Fibroblast of the aortic adventitia (primary cell): ENCODE measurements around the gene CAND2. TPM values are rescaled to one million over a fixed set of nuclear protein-coding genes. Genes with fewer than 3 reads are reported as not detected.
"Not testable (repeated sequence)": the region's sequence is repeated elsewhere in the genome, so short reads cannot be mapped to it uniquely, and the experiment has no call there.

Experiments
- DNase-seq: peaks from one replicate; pipeline ENCODE4 v3.0.0-alpha.2; 2010; ENCODE audit warnings: low read depth
- H3K4me3 ChIP-seq: 2 replicates; pipeline ENCODE4 v1.5.1; 2011; ENCODE audit warnings: low read depth, mild to moderate bottlenecking, control low read depth, low read length, moderate library complexity
- CTCF ChIP-seq: IDR thresholded peaks from 2 replicates; pipeline ENCODE4 v1.5.1; 2011; ENCODE audit warnings: mild to moderate bottlenecking, low read length, control low read depth, inconsistent platforms; ENCODE audit not compliant: insufficient read depth
- total RNA-seq: library from RNA; depleted of rRNA; stranded (reverse); fragments of >200 nt; gene quantifications from 2 replicates; pipeline ENCODE4 v1.2.3, GENCODE V29; 2012; ENCODE audit warnings: low replicate concordance

Gene CAND2
- total RNA-seq, 1 donor: 6.1 TPM

- no peak for TF ChIP-seq CTCF
- DNase-seq: no peak
- H3K4me3 ChIP-seq: no peak overlapping the region
These were observed 38.7 kb downstream of the CAND2 start for GRCh38 chr3:12835052-12835665.

GRCh38 chr3:12837295-12837986 lies 41.0 kb downstream of the CAND2 start:
- no peak for DNase-seq
- TF ChIP-seq CTCF: no peak
- peak overlapping the region; percentile 15 for H3K4me3 ChIP-seq

GRCh38 chr3:12838179-12838965 lies 41.9 kb downstream of the CAND2 start:
- peak; percentile 58 for DNase-seq
- H3K4me3 ChIP-seq: peak overlapping the region; percentile 44
- no peak for TF ChIP-seq CTCF

GRCh38 chr3:12839156-12839946 lies 42.9 kb downstream of the CAND2 start:
- no peak for TF ChIP-seq CTCF
- no peak for DNase-seq
- peak overlapping the region; percentile 80 for H3K4me3 ChIP-seq

- peak overlapping the region; percentile 80 for H3K4me3 ChIP-seq
- DNase-seq: not testable (repeated sequence)
These were observed 43.7 kb downstream of the CAND2 start for GRCh38 chr3:12840148-12840547.

GRCh38 chr3:12840591-12841148 lies 44.2 kb downstream of the CAND2 start:
- no peak for DNase-seq
- H3K4me3 ChIP-seq: peak overlapping the region; percentile 80
- no peak for TF ChIP-seq CTCF
